ENCODE measurements around the gene RFX2.

- TF ChIP-seq SP1 (IDR thresholded peaks at IDR 0.05), result no peak
- no peak for TF ChIP-seq HDGF (IDR thresholded peaks at IDR 0.05; ENCODE audit: borderline replicate concordance)
- TF ChIP-seq NFRKB (IDR thresholded peaks at IDR 0.05), result no peak
- no peak for TF ChIP-seq CTBP1 (IDR thresholded peaks at IDR 0.05; ENCODE audit: borderline replicate concordance)
- no peak for TF ChIP-seq SUZ12 (IDR thresholded peaks at IDR 0.05)
- TF ChIP-seq ARNT (IDR thresholded peaks at IDR 0.05), result no peak
- TF ChIP-seq FOXA1 (IDR thresholded peaks at IDR 0.05), result no peak
Measured at GRCh38 chr19:6042776-6043726, 67.2 kb downstream of the RFX2 start.
